Measurements from ENCODE around the gene LDOC1. TPM values are rescaled to one million over a fixed set of nuclear protein-coding genes. Genes with fewer than 3 reads are reported as not detected.

Gene LDOC1
- total and polyA plus RNA-seq, 2 of the 13 experiments (the other 11 are each of a cell fraction or from before 2014, with no cell fraction given), result not detected

DNA sequence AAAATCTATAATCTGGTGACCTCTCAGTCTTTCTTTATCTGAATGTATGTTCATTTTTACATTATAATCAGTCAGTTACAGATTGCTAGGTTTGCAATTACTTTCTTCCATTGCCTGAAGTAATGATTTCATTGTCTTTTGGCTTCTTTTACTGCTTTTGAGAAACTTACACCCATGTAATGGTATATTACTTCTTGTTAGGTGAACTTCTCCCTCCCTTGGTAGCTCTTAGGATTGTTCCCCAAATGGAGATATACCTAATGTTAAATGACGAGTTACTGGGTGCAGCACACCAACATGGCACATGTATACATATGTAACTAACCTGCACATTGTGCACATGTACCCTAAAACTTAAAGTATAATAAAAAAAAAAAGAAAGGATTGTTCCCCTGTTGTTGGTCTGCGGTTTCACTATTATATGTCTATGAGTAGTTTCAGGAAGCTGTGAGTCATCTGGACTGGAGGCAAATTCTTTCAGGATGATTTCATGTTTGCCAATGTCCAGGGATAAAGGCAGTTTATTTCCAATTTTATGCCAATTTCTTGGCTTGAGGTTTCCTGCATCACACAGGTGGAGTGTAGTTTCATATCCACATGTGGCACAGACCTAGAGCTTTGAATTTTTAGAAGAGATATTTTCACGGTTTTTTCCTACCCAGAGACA is 43.5 kb upstream of the LDOC1 start:
- CTCF ChIA-PET (ENCODE audit: low intra/inter-chr PET ratio, low total read pairs), result no interaction called here
- ATAC-seq, result no peak
- H3K4me1 ChIP-seq (ENCODE audit: insufficient read depth, low read length), result no peaks in the 10 kb centered on the region
- no peaks in the 10 kb centered on the region for H4K20me1 ChIP-seq (ENCODE audit: insufficient read depth, low read length)
- no peak overlapping the region for H3K4me2 ChIP-seq (ENCODE audit: low read depth, low read length)
- POLR2A ChIA-PET, result no interaction called here
- no peak overlapping the region for H2AFZ ChIP-seq (ENCODE audit: low read length)
- no peak for FAIRE-seq
- no peak for TF ChIP-seq MAFG (CRISPR knock-in tag; IDR thresholded peaks at IDR 0.05)
- TF ChIP-seq ZBTB3 (CRISPR knock-in tag; IDR thresholded peaks at IDR 0.05; ENCODE audit: borderline replicate concordance, low read depth), result no peak
- TF ChIP-seq, protein P1, sequence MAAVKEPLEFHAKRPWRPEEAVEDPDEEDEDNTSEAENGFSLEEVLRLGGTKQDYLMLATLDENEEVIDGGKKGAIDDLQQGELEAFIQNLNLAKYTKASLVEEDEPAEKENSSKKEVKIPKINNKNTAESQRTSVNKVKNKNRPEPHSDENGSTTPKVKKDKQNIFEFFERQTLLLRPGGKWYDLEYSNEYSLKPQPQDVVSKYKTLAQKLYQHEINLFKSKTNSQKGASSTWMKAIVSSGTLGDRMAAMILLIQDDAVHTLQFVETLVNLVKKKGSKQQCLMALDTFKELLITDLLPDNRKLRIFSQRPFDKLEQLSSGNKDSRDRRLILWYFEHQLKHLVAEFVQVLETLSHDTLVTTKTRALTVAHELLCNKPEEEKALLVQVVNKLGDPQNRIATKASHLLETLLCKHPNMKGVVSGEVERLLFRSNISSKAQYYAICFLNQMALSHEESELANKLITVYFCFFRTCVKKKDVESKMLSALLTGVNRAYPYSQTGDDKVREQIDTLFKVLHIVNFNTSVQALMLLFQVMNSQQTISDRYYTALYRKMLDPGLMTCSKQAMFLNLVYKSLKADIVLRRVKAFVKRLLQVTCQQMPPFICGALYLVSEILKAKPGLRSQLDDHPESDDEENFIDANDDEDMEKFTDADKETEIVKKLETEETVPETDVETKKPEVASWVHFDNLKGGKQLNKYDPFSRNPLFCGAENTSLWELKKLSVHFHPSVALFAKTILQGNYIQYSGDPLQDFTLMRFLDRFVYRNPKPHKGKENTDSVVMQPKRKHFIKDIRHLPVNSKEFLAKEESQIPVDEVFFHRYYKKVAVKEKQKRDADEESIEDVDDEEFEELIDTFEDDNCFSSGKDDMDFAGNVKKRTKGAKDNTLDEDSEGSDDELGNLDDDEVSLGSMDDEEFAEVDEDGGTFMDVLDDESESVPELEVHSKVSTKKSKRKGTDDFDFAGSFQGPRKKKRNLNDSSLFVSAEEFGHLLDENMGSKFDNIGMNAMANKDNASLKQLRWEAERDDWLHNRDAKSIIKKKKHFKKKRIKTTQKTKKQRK (IDR thresholded peaks at IDR 0.05; ENCODE audit: low read length), result no peak
- TF ChIP-seq KLF16 (CRISPR knock-in tag; IDR thresholded peaks at IDR 0.05), result no peak
- TF ChIP-seq, protein P2, sequence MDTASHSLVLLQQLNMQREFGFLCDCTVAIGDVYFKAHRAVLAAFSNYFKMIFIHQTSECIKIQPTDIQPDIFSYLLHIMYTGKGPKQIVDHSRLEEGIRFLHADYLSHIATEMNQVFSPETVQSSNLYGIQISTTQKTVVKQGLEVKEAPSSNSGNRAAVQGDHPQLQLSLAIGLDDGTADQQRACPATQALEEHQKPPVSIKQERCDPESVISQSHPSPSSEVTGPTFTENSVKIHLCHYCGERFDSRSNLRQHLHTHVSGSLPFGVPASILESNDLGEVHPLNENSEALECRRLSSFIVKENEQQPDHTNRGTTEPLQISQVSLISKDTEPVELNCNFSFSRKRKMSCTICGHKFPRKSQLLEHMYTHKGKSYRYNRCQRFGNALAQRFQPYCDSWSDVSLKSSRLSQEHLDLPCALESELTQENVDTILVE (CRISPR knock-in tag; IDR thresholded peaks at IDR 0.05), result no peak
- TF ChIP-seq CREB1 (IDR thresholded peaks at IDR 0.05), result no peak
- TF ChIP-seq CREB1 (CRISPR knock-in tag; IDR thresholded peaks at IDR 0.05), result no peak
- TF ChIP-seq ZNF563 (CRISPR knock-in tag; IDR thresholded peaks at IDR 0.05), result no peak
- TF ChIP-seq FOXA3 (CRISPR knock-in tag; IDR thresholded peaks at IDR 0.05), result no peak
- TF ChIP-seq TAF15 (IDR thresholded peaks at IDR 0.05; ENCODE audit: low read depth, low read length, poor library complexity, severe bottlenecking), result no peak
- TF ChIP-seq JDP2 (CRISPR knock-in tag; IDR thresholded peaks at IDR 0.05; ENCODE audit: borderline replicate concordance), result no peak
- no peak for TF ChIP-seq HCFC1 (IDR thresholded peaks at IDR 0.05; ENCODE audit: low read depth, low read length)
- TF ChIP-seq REPIN1 (CRISPR knock-in tag; IDR thresholded peaks at IDR 0.05; ENCODE audit: borderline replicate concordance, low read depth), result no peak
- no peak for TF ChIP-seq ZNF333 (CRISPR knock-in tag; IDR thresholded peaks at IDR 0.05; ENCODE audit: borderline replicate concordance)
- TF ChIP-seq KDM3A (CRISPR knock-in tag; IDR thresholded peaks at IDR 0.05; ENCODE audit: low read depth), result no peak
- TF ChIP-seq, protein P3, sequence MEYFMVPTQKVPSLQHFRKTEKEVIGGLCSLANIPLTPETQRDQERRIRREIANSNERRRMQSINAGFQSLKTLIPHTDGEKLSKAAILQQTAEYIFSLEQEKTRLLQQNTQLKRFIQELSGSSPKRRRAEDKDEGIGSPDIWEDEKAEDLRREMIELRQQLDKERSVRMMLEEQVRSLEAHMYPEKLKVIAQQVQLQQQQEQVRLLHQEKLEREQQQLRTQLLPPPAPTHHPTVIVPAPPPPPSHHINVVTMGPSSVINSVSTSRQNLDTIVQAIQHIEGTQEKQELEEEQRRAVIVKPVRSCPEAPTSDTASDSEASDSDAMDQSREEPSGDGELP (IDR thresholded peaks at IDR 0.05; ENCODE audit: borderline replicate concordance, low read depth), result no peak
- no peaks in the 10 kb centered on the region for H3K9me3 ChIP-seq (ENCODE audit: low read length)
- H3K79me2 ChIP-seq (ENCODE audit: insufficient read depth, low read length), result no peaks in the 10 kb centered on the region
- intact Hi-C loops (cut with micrococcal nuclease; ENCODE audit: unreplicated experiment), result no loop called here
- no peaks in the 10 kb centered on the region for H3K36me3 ChIP-seq (replicated peaks in 1 of 2; ENCODE audit: control insufficient read depth in 1 of 2, insufficient read depth in 2 of 2, low read length in 2 of 2)
- 0% methylated on average over 3 of the region's 3 CpGs for WGBS (ENCODE audit: low lambda C conversion rate)
- H3K4me3 ChIP-seq (replicated peaks in 1 of 3; ENCODE audit: insufficient read depth in 1 of 3, low read depth in 2 of 3, low read length in 3 of 3), result no peak overlapping the region
- no peak overlapping the region for H3K27ac ChIP-seq (ENCODE audit: extremely low read length, insufficient read depth, low read length)
- H3K27me3 ChIP-seq (ENCODE audit: control insufficient read depth in 1 of 2, insufficient read depth in 2 of 2, low read length in 2 of 2), result no peaks in the 10 kb centered on the region
- in situ Hi-C loops (cut with HindIII; ENCODE audit: extremely low pct_ligation_motif_present, low pct_unique_long_range_greater_than_20kb), result no loop called here
- BruUV-seq (replicated peaks), result no TSS peak
- H3K9ac ChIP-seq (ENCODE audit: insufficient read depth, low read depth, low read length), result no peak overlapping the region
- no peak for DNase-seq (ENCODE audit: low spot score)

All from HepG2 (cell line).